GM12878 (cell line): ENCODE results near the gene GAK. TPM values are rescaled to one million over a fixed set of nuclear protein-coding genes. Genes with fewer than 3 reads are reported as not detected.

ENCODE experiments used
- ATAC-seq: fragments of 200-7000 bp; cut with Tn5 transposase; 3 replicates; pipeline ENCODE4 v1.9.1; 2020; ENCODE audit warnings: mild to moderate bottlenecking, moderate library complexity
- BruUV-seq: library from RNA; stranded (reverse); fragments of 400-500 nt; replicated peaks from 2 replicates; lab custom pipeline; 2021; lab: Mats Ljungman, UMichigan
- CTCF ChIA-PET: fragments of 300-600 bp; sonication (Branson Sonifier 250); formaldehyde crosslinking; extraction: SDS; loops from one replicate; lab custom pipeline; 2021; ENCODE audit warnings: inconsistent platforms; lab: Yijun Ruan, JAX
- POLR2A ChIA-PET: fragments of 350-600 bp; formaldehyde crosslinking; extraction: SDS; loops from one replicate; lab custom pipeline; 2021; ENCODE audit warnings: inconsistent platforms; lab: Charles Lee
- RAD21 ChIA-PET: fragments of 300-600 bp; sonication (Branson Sonifier 250); formaldehyde crosslinking; loops from one replicate; lab custom pipeline; 2023; ENCODE audit warnings: antibody characterized with exemption; ENCODE audit not compliant: unreplicated experiment; lab: Charles Lee
- SMC1A ChIA-PET: fragments of 300-600 bp; sonication (Branson Sonifier 250); formaldehyde crosslinking; loops from one replicate; lab custom pipeline; 2023; ENCODE audit not compliant: unreplicated experiment, uncharacterized antibody; lab: Charles Lee
- DNase-seq: peaks from one replicate; pipeline ENCODE4 v3.0.0-alpha.2; 2011; ENCODE audit warnings: low read depth, low spot score
- FAIRE-seq: peaks from 3 replicates; lab custom pipeline; 2011; peaks lifted over from hg19 to GRCh38; lab: Jason Lieb, UNC
- H2AFZ ChIP-seq: 2 replicates; pipeline ENCODE4 v1.6.0; 2011; ENCODE audit warnings: low read depth, low read length, control low read depth; ENCODE audit not compliant: control insufficient read depth
- H3K27ac ChIP-seq: 2 replicates; pipeline ENCODE4 v1.5.1; 2011; ENCODE audit warnings: control low read depth; ENCODE audit not compliant: control insufficient read depth, insufficient read depth
- H3K27me3 ChIP-seq, 2 experiments: replicated peaks in 1 of 2; 2 replicates each; pipeline versions ENCODE4 v1.6.0 to v1.6.1; 2011; ENCODE audit warnings: low read length in 1 of 2; ENCODE audit not compliant: control insufficient read depth in 2 of 2, insufficient read depth in 2 of 2
- H3K36me3 ChIP-seq, 2 experiments: 2 replicates each; pipeline ENCODE4 v1.5.1; 2011; ENCODE audit warnings: low read length in 1 of 2; ENCODE audit not compliant: control insufficient read depth in 2 of 2, insufficient read depth in 2 of 2
- H3K4me1 ChIP-seq: 2 replicates; pipeline ENCODE4 v1.6.1; 2011; ENCODE audit warnings: mild to moderate bottlenecking, low read length, moderate library complexity, mixed read lengths; ENCODE audit not compliant: control insufficient read depth, insufficient read depth
- H3K4me2 ChIP-seq: 2 replicates; pipeline ENCODE4 v1.6.0; 2011; ENCODE audit warnings: control low read depth; ENCODE audit not compliant: control insufficient read depth, insufficient read depth
- H3K4me3 ChIP-seq: fragments of 200-600 bp; sonication (generic); 2 replicates; pipeline ENCODE4 v1.5.1; 2016
- H3K79me2 ChIP-seq: 2 replicates; pipeline ENCODE4 v1.6.0; 2011; ENCODE audit warnings: low read length; ENCODE audit not compliant: control insufficient read depth, insufficient read depth
- H3K9ac ChIP-seq: 2 replicates; pipeline ENCODE4 v1.8.0; 2011; ENCODE audit warnings: low read length, control low read depth, mixed read lengths; ENCODE audit not compliant: control insufficient read depth, insufficient read depth
- H3K9me3 ChIP-seq: replicated peaks from 3 replicates; pipeline ENCODE4 v1.5.1; 2011; ENCODE audit warnings: mild to moderate bottlenecking, low read length; ENCODE audit not compliant: control insufficient read depth, insufficient read depth
- H4K20me1 ChIP-seq: 2 replicates; pipeline ENCODE4 v1.6.0; 2011; ENCODE audit not compliant: control insufficient read depth, insufficient read depth
- BCL11A ChIP-seq: IDR thresholded peaks from 2 replicates; pipeline ENCODE4 v1.6.1; 2011; ENCODE audit warnings: low read depth, low read length
- E2F4 ChIP-seq: IDR thresholded peaks from 2 replicates; pipeline ENCODE4 v1.6.1; 2012; ENCODE audit warnings: low read depth, low read length, improper control_type of control experiment
- IKZF1 ChIP-seq: fragments of 450-650 bp; conservative IDR thresholded peaks from 2 replicates; pipeline ENCODE4 v1.6.1; 2017; ENCODE audit warnings: antibody characterized with exemption, mild to moderate bottlenecking
- JUNB ChIP-seq: IDR thresholded peaks from 2 replicates; pipeline ENCODE4 v1.6.1; 2016; ENCODE audit warnings: antibody characterized with exemption, mild to moderate bottlenecking
- JUND ChIP-seq: IDR thresholded peaks from 2 replicates; pipeline ENCODE4 v1.6.1; 2012; ENCODE audit warnings: low read depth, mild to moderate bottlenecking, low read length, improper control_type of control experiment, moderate library complexity
- NFIC ChIP-seq: IDR thresholded peaks from 2 replicates; pipeline ENCODE4 v1.6.1; 2012; ENCODE audit warnings: low read depth, mild to moderate bottlenecking, inconsistent platforms, low read length, moderate library complexity
- NR2C2 ChIP-seq: IDR thresholded peaks from 2 replicates; pipeline ENCODE4 v1.6.1; 2011; ENCODE audit warnings: borderline replicate concordance, low read depth; ENCODE audit not compliant: control insufficient read depth, insufficient read length
- PAX5 ChIP-seq: IDR thresholded peaks from 2 replicates; pipeline ENCODE4 v1.6.1; 2011; ENCODE audit warnings: low read depth, low read length, borderline replicate concordance
- PBX3 ChIP-seq: IDR thresholded peaks from 2 replicates; pipeline ENCODE4 v1.6.1; 2011; ENCODE audit warnings: mild to moderate bottlenecking, low read depth, low read length, moderate library complexity; ENCODE audit not compliant: insufficient replicate concordance
- POLR2AphosphoS5 ChIP-seq: IDR thresholded peaks from 2 replicates; pipeline ENCODE4 v1.6.1; 2011; ENCODE audit warnings: mild to moderate bottlenecking, low read length, inconsistent platforms
- TCF12 ChIP-seq: IDR thresholded peaks from 2 replicates; pipeline ENCODE4 v1.6.1; 2011; ENCODE audit warnings: low read depth, mild to moderate bottlenecking, low read length
- TCF3 ChIP-seq: IDR thresholded peaks from 2 replicates; pipeline ENCODE4 v1.6.1; 2012; ENCODE audit warnings: low read depth, mild to moderate bottlenecking, low read length, borderline replicate concordance; ENCODE audit not compliant: insufficient read depth
- ZBTB40 ChIP-seq: fragments of 450-650 bp; IDR thresholded peaks from 2 replicates; pipeline ENCODE4 v1.6.1; 2016; ENCODE audit warnings: mild to moderate bottlenecking, moderate library complexity, borderline replicate concordance
- ZNF207 ChIP-seq: fragments of 450-650 bp; IDR thresholded peaks from 2 replicates; pipeline ENCODE4 v1.6.1; 2014; ENCODE audit warnings: antibody characterized with exemption, mild to moderate bottlenecking, borderline replicate concordance
- ZNF384 ChIP-seq: IDR thresholded peaks from 2 replicates; pipeline ENCODE4 v1.6.1; 2012; ENCODE audit warnings: low read depth, mild to moderate bottlenecking, low read length, improper control_type of control experiment, borderline replicate concordance
- WGBS: methylation state at CpG from one replicate; pipeline ENCODE4 v1.1.6; 2016; ENCODE audit warnings: low lambda C conversion rate; ENCODE audit not compliant: insufficient replicate concordance, insufficient coverage; ENCODE audit errors: missing lambda C conversion rate; 5-methylcytosine and 5-hydroxymethylcytosine counted together
- in situ Hi-C: fragments of 300-500 bp; cut with MboI; formaldehyde crosslinking; loops from 9 replicates; pipeline ENCODE4 v1.14.3; 2018; ENCODE audit warnings: mixed read lengths
- intact Hi-C: fragments of 100-400 bp; cut with micrococcal nuclease; formaldehyde crosslinking; loops from one replicate; pipeline ENCODE4 v1.14.2; 2022; ENCODE audit not compliant: unreplicated experiment
- polyA plus RNA-seq, 11 experiments: library from polyadenylated mRNA; depleted of rRNA in 4 of 11; unstranded in 6 of 11; stranded (reverse) in 5 of 11; fragments of >200 nt; fragmentation: Nextera tagmentation in 4 of 11; fragmentation: Illumina TruSeq in 1 of 11; extraction: Ambion mirVana in 4 of 11; extraction: Trizol in 1 of 11; gene quantifications; 1 replicate in 1 of 11; 2 replicates in 10 of 11; pipeline versions ENCODE4 v1.2.1 to v1.2.3, GENCODE V29; 2011 to 2016; ENCODE audit warnings: inconsistent platforms in 2 of 11, missing spikeins in 2 of 11, low read depth in 1 of 11
- total RNA-seq, 4 experiments: library from RNA; depleted of rRNA in 3 of 4; stranded (reverse); fragments of >200 nt in 3 of 4; fragmentation: Illumina TruSeq in 1 of 4; extraction: Trizol in 1 of 4; gene quantifications; 2 replicates each; pipeline versions ENCODE4 v1.2.1 to v1.2.3, GENCODE V29; 2013 to 2021

Gene GAK
- total and polyA plus RNA-seq, 10 of the 15 experiments (the other 5 are each of a cell fraction or from before 2014, with no cell fraction given), result 0.82 to 127 (median 53.8) TPM

- POLR2A ChIA-PET, result interaction anchor here (0.7 to 2.1 kb wide), 4 partner anchors 8 to 276 kb away, joined by 4 to 15 read pairs (median 6); partner anchors contain the start of genes GAK and TMEM175
- peaks cover 8% of the 10 kb centered on the region; the same call in 1 of the 2 replicates for H4K20me1 ChIP-seq
- FAIRE-seq (peak; percentile 7), DNase-seq (peak; percentile 50), ATAC-seq (peak; percentile 74)
- H3K4me2 ChIP-seq, result peak overlapping the region; percentile 61
- H3K27me3 ChIP-seq, result no peaks in the 10 kb centered on the region
- CTCF ChIA-PET, result interaction anchor here (0.6 kb wide), 1 partner anchor 12 kb away, joined by 3 read pairs; no protein-coding TSS in a partner anchor
- peak overlapping the region; percentile 79 for H3K27ac ChIP-seq
- peaks cover 76% of the 10 kb centered on the region for H3K79me2 ChIP-seq
- H3K4me1 ChIP-seq, result peaks cover 45% of the 10 kb centered on the region
- peaks cover 3% of the 10 kb centered on the region; the same call in 2 of the 3 replicates for H3K9me3 ChIP-seq
- intact Hi-C loops, result loop anchor here (1.0 to 5.0 kb wide), 3 partner anchors 8 to 423 kb away; partner anchors contain the start of genes GAK, TMEM175 and UVSSA
- H3K36me3 ChIP-seq, result peaks cover 2 to 4% of the 10 kb centered on the region in 2 experiments; a peak in 3 of 4 replicates
- no peak overlapping the region for H2AFZ ChIP-seq
- SMC1A ChIA-PET, result interaction anchor here (0.6 to 4.1 kb wide), 3 partner anchors 11 to 62 kb away, joined by 4 to 47 read pairs (median 5); partner anchors contain the start of gene IDUA
- no peak overlapping the region for H3K9ac ChIP-seq
- no TSS peak for BruUV-seq
- H3K4me3 ChIP-seq, result no peak overlapping the region; the same call in 1 of the 2 replicates
- in situ Hi-C loops, result no loop called here
- 8% methylated on average over 18 of the region's 18 CpGs for WGBS
- RAD21 ChIA-PET, result interaction anchor here (1.0 to 1.3 kb wide), 2 partner anchors 8 to 11 kb away, joined by 4 to 7 read pairs; partner anchors contain the start of genes GAK and TMEM175
- TF ChIP-seq E2F4, result no peak
- no peak for TF ChIP-seq TCF3
- TF ChIP-seq TCF12, result 0 out of 2 replicates have a peak, but pooled peaks have one; percentile 11
- TF ChIP-seq NR2C2, result no peak
- peak; percentile 57 for TF ChIP-seq ZNF384
- no peak for TF ChIP-seq JUND
- TF ChIP-seq BCL11A, result no peak
- peak; percentile 78 for TF ChIP-seq ZBTB40
- TF ChIP-seq ZNF207, result no peak
- TF ChIP-seq PAX5, result 0 out of 2 replicates have a peak, but pooled peaks have one; percentile 15
- TF ChIP-seq POLR2AphosphoS5, result no peak; the same call in 1 of the 2 replicates
- no peak for TF ChIP-seq PBX3
- peak; percentile 52; the same call in 1 of the 2 replicates for TF ChIP-seq NFIC
- peak; percentile 65 for TF ChIP-seq JUNB
- TF ChIP-seq IKZF1, result no peak; the same call in 1 of the 2 replicates
These were observed 7.7 kb downstream of the GAK start for GRCh38 chr4:924107-925096.
